Parathyroid adenoma (tissue), 2 donors: ENCODE measurements around the gene KLHL30.

Experiments used
- H2AFZ ChIP-seq: fragments of 300-600 bp; sonication (generic); one replicate; pipeline ENCODE4 v1.7.0; 2017; ENCODE audit warnings: antibody characterized with exemption, mild to moderate bottlenecking
- H3K27ac ChIP-seq: fragments of 300-600 bp; sonication (generic); one replicate; pipeline ENCODE4 v1.7.0; 2017
- H3K27me3 ChIP-seq: fragments of 300-600 bp; sonication (generic); one replicate; pipeline ENCODE4 v1.7.0; 2017; ENCODE audit warnings: low read length; ENCODE audit not compliant: control insufficient read depth, insufficient read depth
- H3K36me3 ChIP-seq: fragments of 300-600 bp; sonication (generic); one replicate; pipeline ENCODE4 v1.7.0; 2017; ENCODE audit warnings: low read length; ENCODE audit not compliant: control insufficient read depth, insufficient read depth
- H3K4me1 ChIP-seq: fragments of 300-600 bp; sonication (generic); one replicate; pipeline ENCODE4 v1.7.0; 2017; ENCODE audit warnings: control low read depth
- H3K4me2 ChIP-seq: fragments of 300-600 bp; sonication (generic); one replicate; pipeline ENCODE4 v1.7.0; 2017; ENCODE audit warnings: low read length
- H3K4me3 ChIP-seq: fragments of 300-600 bp; sonication (generic); one replicate; pipeline ENCODE4 v1.7.0; 2017; ENCODE audit warnings: low read depth, low read length
- H3K79me2 ChIP-seq: fragments of 300-600 bp; sonication (generic); one replicate; pipeline ENCODE4 v1.7.0; 2017; ENCODE audit warnings: control low read depth
- H3K9ac ChIP-seq: fragments of 300-600 bp; sonication (generic); one replicate; pipeline ENCODE4 v1.7.0; 2017; ENCODE audit warnings: mild to moderate bottlenecking
- H3K9me3 ChIP-seq: fragments of 300-600 bp; sonication (generic); one replicate; pipeline ENCODE4 v1.7.0; 2017; ENCODE audit warnings: low read length; ENCODE audit not compliant: control insufficient read depth
- TF ChIP-seq, protein P1 (sequence below): fragments of 300-600 bp; sonication (generic); IDR thresholded peaks from one replicate; pipeline ENCODE4 v1.7.0; 2017; ENCODE audit warnings: antibody characterized with exemption, mild to moderate bottlenecking
- donor health status: primary hyperparathyroidism.

Gene KLHL30

DNA sequence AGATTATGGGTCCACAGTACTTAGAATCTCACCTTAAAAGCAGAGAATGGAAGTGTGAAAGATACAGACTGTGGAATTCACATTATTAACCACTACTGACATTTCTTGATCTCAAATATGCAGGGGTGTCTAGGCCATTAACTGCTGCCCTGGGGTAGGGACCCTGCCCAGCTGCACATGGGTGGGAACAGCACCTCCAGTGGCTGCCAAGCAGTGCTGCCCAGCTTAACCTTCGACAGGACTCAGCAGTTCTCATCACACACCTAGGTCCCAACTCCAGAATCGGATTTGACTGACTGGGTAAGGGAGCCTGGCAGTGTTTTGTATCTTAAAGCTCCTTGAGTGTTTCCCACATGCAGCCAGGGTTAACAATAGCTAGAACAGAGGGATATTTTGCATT lies 35.2 kb downstream of the KLHL30 start:
- TF ChIP-seq, protein P1, sequence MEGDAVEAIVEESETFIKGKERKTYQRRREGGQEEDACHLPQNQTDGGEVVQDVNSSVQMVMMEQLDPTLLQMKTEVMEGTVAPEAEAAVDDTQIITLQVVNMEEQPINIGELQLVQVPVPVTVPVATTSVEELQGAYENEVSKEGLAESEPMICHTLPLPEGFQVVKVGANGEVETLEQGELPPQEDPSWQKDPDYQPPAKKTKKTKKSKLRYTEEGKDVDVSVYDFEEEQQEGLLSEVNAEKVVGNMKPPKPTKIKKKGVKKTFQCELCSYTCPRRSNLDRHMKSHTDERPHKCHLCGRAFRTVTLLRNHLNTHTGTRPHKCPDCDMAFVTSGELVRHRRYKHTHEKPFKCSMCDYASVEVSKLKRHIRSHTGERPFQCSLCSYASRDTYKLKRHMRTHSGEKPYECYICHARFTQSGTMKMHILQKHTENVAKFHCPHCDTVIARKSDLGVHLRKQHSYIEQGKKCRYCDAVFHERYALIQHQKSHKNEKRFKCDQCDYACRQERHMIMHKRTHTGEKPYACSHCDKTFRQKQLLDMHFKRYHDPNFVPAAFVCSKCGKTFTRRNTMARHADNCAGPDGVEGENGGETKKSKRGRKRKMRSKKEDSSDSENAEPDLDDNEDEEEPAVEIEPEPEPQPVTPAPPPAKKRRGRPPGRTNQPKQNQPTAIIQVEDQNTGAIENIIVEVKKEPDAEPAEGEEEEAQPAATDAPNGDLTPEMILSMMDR = no peak
- no peaks in the 10 kb centered on the region for H3K27me3 ChIP-seq
- no peak overlapping the region for H3K4me3 ChIP-seq
- no peak overlapping the region for H2AFZ ChIP-seq
- H3K4me2 ChIP-seq = no peak overlapping the region
- H3K36me3 ChIP-seq = no peaks in the 10 kb centered on the region
- no peak overlapping the region for H3K27ac ChIP-seq
- no peak overlapping the region for H3K9ac ChIP-seq
- no peaks in the 10 kb centered on the region for H3K9me3 ChIP-seq
- peaks cover 3% of the 10 kb centered on the region for H3K79me2 ChIP-seq
- no peaks in the 10 kb centered on the region for H3K4me1 ChIP-seq

DNA sequence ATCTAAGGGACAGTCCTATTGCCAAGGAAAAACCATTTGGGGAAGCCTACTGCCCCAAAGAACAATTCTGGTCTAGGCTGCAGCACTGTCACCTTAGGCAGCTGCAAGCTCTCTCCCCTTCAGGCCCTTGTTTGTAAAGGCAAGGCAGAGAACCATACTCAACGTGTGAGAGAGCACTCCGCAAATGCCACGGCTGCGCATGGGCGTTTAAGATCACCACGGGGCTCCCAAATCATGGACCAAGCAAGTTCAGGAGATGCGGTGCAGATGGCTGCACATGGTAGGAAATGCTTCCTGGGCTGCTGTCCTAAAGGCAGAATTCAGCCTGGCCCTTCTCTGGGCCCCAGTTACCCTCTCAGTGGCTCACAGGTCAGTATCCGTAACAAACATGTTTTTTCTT lies 35.8 kb downstream of the KLHL30 start:
- H3K4me1 ChIP-seq = no peaks in the 10 kb centered on the region
- no peak overlapping the region for H3K4me3 ChIP-seq
- TF ChIP-seq, protein P1 = no peak
- peaks cover 3% of the 10 kb centered on the region for H3K79me2 ChIP-seq
- H3K27ac ChIP-seq = no peak overlapping the region
- H3K9ac ChIP-seq = no peak overlapping the region
- H3K27me3 ChIP-seq = no peaks in the 10 kb centered on the region
- H3K9me3 ChIP-seq = no peaks in the 10 kb centered on the region
- no peak overlapping the region for H3K4me2 ChIP-seq
- H3K36me3 ChIP-seq = no peaks in the 10 kb centered on the region
- no peak overlapping the region for H2AFZ ChIP-seq

DNA sequence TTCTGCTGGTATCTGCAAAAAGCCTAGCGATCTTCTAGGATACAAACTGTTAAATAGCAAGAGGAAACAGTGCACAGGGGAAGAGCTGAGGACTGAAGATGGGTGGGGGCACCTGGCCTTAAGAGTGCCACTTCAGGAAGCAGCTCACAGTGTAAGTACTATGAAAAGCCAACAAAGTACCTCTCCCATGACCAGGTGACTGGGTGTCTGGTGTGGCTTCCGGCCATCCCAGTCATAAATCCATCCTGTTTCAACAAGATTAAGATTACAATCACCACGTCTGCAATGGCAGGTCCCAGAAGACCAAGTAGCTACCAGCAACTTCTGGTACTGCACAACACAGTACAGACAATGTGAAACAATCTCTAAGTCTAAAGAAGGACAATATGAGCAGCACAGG lies 36.2 kb downstream of the KLHL30 start:
- Histone ChIP-seq H2AFZ (no peak overlapping the region), H3K4me2 (no peak overlapping the region), H3K4me1 (no peaks in the 10 kb centered on the region), H3K9ac (no peak overlapping the region), H3K79me2 (peaks cover 3% of the 10 kb centered on the region), H3K27me3 (no peaks in the 10 kb centered on the region), H3K9me3 (no peaks in the 10 kb centered on the region), H3K27ac (no peak overlapping the region), H3K36me3 (no peaks in the 10 kb centered on the region), H3K4me3 (no peak overlapping the region)
- TF ChIP-seq, protein P1 = no peak

DNA sequence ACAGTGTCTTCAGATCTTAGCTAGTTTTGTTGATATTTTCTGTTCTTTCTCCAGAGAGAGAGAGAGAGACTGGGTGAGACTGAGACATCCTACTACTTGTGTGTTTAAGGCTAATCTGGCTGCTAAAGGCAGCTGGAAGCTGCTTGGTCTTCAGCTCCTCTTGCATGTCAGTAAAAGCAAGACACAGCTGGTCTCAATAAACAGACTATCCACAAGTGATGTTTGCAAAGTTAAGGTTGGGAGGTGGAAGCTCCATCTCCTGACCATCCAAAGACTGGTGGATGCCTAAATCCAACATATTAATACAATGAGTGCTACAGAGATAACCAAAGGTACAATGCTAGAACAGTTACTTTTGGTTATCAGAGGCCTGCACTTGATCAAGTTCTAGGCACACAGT lies 38.1 kb downstream of the KLHL30 start:
- Histone ChIP-seq H3K27me3 (no peaks in the 10 kb centered on the region), H2AFZ (no peak overlapping the region), H3K27ac (no peak overlapping the region), H3K9me3 (no peaks in the 10 kb centered on the region), H3K4me2 (no peak overlapping the region), H3K36me3 (no peaks in the 10 kb centered on the region), H3K9ac (no peak overlapping the region), H3K79me2 (peaks cover 3% of the 10 kb centered on the region), H3K4me1 (no peaks in the 10 kb centered on the region), H3K4me3 (no peak overlapping the region)
- TF ChIP-seq, protein P1 = no peak

DNA sequence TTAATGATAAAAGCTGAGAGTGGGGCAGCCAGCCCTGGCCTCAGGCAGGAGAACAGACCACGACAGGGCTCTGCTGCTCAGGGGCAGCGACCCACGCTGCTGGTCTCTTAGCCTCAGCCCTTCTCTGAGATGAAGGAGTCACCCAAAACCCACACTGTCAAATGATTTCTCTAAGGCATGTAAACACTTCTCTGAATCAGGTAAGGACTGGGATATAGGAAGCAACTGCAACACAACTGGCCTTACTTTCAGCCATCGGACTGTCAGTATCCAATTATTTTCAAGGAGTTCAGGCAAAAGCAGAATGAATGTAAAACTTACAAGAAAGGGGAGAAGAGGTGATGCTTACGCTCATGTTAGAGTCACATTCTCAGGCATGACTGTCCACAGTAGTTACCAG lies 42.1 kb downstream of the KLHL30 start:
- H3K36me3 ChIP-seq = no peaks in the 10 kb centered on the region

More for the DNA sequence above, 42.1 kb downstream of the KLHL30 start:
- no peak overlapping the region for H3K27ac ChIP-seq
- H3K27me3 ChIP-seq = no peaks in the 10 kb centered on the region
- H3K4me3 ChIP-seq = no peak overlapping the region
- H2AFZ ChIP-seq = no peak overlapping the region
- no peaks in the 10 kb centered on the region for H3K79me2 ChIP-seq
- no peaks in the 10 kb centered on the region for H3K9me3 ChIP-seq
- peaks cover 6% of the 10 kb centered on the region for H3K4me1 ChIP-seq
- H3K9ac ChIP-seq = no peak overlapping the region
- TF ChIP-seq, protein P1 = no peak
- no peak overlapping the region for H3K4me2 ChIP-seq
